GM18867 (cell line): ENCODE results near the gene HPN.

Source experiments
- ATAC-seq: cut with Tn5 transposase; IDR thresholded peaks from one replicate; pipeline ENCODE4 v1.9.1; 2021; ENCODE audit warnings: mild to moderate bottlenecking, moderate library complexity; ENCODE audit not compliant: unreplicated experiment

Gene HPN

GRCh38 chr19:35080613-35081170 is 39.2 kb downstream of the HPN start:
- ATAC-seq, result no peak

- ATAC-seq, result no peak
Observed at GRCh38 chr19:35081201-35081600, 39.7 kb downstream of the HPN start.

DNA sequence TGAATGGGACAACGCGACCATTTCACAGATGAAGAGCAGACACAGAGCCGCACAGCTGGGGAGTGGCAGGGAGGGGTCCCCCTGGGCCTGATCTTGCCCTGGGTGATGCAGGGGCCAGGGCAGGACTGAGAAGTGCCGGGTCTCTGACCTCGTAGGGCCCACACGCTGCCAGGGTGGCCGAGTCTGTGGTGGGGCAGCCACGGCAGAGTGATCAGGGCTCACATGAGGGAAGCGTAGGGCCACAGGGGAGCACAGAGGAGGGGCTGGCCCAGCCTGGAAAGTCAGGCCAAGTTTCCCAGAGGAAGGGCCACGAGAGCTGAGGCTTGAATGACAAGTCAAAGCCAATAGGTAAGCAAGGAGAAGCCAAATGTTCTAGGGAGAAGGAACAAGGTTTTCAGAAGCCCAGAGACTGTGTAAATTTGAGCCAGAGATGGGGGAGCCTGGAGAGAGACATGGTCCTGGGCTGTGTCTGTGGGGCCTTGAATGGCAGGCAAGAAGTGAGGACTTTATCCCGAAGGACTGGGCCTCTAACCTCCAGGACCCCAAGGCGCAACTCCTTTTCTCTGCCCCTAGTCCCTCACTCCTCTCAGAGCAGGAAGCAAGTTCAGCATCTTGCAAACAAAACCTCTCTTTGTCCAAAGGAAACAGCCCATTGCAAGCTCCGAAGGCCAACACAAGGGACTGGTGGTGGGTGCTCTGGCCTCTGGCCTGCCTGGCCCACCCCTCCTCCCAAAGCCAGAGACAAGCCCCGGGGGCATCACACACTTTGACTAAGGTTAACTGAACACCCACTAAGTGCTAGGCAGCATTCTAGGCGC is 42.4 kb downstream of the HPN start:
- ATAC-seq, result no peak

DNA sequence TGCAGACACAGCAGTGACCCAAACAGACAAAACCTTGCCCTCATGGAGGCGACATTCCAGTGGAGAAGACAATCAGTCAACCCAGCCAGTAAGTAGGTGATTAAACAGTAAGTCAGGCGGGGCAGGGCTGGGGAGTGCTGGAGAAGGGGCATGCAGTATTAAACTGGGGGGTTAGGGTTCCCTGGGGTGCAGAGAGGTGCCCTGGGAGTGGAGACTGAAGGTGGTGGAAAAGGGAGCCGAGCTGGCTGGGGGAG is 42.9 kb downstream of the HPN start:
- ATAC-seq, result no peak

- ATAC-seq, result peak; percentile 67
Observed at GRCh38 chr19:35085947-35086346, 44.4 kb downstream of the HPN start.

GRCh38 chr19:35086455-35086854 is 44.9 kb downstream of the HPN start:
- no peak for ATAC-seq

GRCh38 chr19:35087393-35087792 is 45.9 kb downstream of the HPN start:
- ATAC-seq, result no peak

DNA sequence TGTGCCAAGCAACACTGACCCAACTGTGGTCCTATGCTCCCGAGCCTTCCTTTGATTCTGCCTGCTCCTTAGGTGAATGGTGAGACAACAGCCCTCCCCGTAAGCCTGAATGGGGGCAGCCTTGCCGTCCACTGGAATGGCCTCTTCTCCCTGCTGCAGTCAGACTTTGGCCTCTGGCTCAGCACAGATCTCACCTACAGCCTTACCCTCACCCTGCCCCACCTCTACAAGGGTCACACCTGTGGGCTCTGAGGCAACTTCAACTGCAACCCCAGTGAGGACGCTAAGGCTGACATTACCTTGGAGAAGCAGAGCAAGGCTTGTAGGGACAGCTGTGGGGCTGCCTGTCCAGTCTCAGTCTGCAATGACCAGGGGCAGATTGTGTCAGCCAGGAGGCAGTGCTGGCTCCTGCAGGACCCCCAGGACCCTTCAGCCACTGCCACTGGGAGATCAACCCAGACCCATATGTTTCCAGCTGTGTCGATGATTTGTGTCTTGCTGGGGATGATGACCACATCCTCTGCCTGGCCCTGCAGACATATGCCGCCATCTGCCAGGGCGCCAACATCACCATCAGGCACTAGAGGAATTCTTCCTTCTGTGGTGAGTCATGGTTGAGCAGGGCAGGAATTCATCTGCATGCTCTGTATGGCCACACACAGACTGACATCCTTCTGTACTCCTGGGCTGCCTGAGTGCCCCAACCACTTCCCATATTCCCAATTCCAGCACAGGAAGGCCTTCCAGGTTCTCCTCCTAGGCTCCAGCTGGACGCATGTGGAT is 46.8 kb downstream of the HPN start:
- no peak for ATAC-seq

DNA sequence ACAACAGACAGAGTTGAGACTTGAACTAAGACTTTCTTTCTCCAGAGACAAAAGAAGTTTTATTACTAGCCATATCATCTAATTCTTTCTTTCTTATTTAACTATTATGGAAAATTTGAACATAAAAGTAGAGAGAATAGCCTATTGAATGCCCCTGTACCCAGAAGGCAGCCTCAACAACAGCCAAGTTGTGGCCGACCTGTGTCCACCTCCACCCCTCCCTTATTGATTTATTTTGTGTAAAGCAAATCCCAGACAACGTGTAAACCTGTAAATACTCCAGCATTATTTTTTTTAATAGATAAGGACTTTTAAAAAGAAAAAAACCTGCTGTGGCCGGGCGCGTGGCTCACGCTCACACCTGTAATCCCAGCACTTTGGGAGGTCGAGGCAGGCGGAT is 48.0 kb downstream of the HPN start:
- ATAC-seq, result no peak

DNA sequence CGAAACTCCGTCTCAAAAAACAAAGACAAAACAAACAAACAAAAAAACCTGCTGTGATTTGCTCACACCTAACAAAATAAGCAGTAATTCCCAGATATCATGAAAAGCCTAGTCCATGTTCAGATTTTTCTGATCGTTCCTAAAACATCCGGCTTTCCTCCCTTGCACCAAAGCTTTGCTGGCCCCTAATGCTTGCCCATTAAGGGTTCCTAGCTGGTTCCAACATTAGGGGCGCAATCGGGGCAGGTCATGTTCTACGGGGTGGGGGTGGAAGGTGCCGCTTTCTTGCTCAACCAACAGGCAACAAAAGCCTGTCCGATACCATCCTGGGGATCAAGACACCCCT is 48.6 kb downstream of the HPN start:
- no peak for ATAC-seq

GRCh38 chr19:35090506-35091214 is 49.1 kb downstream of the HPN start:
- ATAC-seq, result no peak

GRCh38 chr19:35093430-35093829 is 51.9 kb downstream of the HPN start:
- no peak for ATAC-seq

DNA sequence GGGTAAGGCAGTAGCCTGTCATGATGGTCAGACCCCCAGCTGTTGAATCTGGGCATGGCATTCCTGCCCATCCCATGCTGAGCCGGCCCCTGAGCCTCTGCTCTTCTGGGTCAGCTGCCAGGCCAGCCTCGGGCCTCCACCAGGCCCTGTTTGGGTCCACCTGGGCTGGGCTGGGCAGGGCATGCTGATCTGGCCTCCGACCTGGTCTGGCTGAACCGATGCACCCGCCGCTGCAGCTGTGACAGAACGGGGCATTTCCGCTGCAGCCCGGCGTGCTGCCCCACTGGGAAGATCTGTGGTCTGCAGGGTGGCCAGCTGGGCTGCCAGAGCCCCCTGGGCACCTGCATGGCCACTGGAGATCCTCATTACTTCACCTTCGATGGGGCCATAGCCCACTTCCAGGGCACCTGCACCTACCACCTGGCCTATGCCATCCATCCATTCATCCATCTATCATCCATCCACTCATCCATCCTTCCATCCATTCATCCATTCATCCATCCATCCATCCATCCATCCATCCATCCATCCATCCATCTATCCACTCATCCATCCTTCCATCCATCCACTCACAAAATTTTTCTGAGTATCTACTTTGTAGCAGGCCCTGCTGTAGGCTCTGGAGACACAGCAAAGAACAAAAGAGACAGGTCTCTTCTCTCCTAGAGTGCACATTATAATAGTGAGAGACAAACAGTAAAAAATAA is 52.6 kb downstream of the HPN start:
- no peak for ATAC-seq

DNA sequence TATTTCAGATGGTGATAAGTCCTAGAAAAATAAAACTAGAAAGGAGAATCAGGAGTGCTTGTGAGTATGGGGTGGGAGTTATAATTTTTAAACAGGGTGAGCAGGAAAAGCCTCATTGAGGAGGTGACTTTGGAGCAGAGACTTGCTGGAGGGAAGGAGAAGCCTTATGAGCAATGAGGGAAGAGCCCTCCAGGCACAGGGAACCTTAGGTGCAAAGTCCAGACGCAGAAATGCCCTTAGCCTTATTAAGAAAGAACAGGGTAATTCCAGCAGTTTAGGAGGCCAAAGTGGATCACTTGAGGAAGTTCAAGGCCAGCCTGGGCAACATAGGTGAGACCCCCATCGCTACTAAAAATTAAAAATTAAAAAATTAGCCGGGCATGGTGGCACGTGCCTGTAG is 53.1 kb downstream of the HPN start:
- ATAC-seq, result no peak

- no peak for ATAC-seq
Observed at GRCh38 chr19:35095667-35096368, 54.3 kb downstream of the HPN start.

DNA sequence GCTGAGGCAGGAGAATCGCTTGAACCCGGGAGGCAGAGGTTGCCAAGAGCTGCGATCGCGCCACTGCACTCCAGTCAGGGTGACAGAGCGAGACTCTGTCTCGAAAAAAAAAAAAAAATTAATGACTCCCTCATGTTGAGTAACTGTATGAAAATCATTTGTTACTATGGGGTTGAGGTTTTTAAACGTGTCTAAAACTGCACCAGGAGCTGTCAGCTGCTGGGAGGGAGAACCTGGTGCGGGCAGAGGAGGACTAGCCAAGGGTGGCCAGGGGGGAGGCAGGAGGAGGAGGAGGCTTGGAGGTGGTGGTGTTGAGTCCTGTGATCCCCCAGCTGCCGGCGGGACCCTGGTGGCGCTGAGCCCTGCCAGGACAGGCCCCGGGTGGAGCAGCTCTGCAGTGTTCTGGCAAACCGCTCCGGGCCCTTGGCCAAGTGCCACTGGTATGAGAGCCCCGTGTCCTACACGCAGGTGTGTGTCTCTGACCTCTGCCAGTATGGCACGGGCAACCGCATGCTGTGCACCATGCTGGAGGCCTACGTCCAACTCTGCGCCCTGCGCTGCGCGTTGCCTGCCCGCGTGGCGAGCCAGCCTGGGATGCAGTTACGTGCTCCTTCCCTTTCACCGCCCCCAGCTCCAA is 57.0 kb downstream of the HPN start:
- no peak for ATAC-seq

GRCh38 chr19:35099155-35099896 is 57.8 kb downstream of the HPN start:
- no peak for ATAC-seq

GRCh38 chr19:35099897-35100275 is 58.4 kb downstream of the HPN start:
- ATAC-seq, result no peak
